Measurements from ENCODE around the gene NDUFC2.

DNA sequence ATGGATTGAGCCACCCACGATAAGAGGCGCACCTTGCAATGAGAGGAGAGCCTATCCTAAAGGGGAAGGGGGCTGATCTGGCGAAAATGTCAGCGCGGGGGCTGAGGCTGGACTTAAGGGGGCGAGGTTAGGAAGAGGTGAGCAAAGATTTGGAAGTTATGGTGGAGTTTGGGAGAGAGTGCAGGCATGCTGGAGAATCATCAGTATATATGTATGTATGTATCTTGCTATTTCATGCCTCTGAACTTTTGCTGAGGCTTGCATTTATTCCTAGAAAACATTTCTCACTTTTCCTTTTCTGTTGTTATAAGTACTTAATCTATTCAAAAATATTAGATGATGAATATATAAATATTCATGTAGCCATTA lies 33.2 kb downstream of the NDUFC2 start:
- TF ChIP-seq EZH2 (IDR thresholded peaks at IDR 0.05; ENCODE audit: borderline replicate concordance, low read length) = no peak
- TF ChIP-seq, protein P1, sequence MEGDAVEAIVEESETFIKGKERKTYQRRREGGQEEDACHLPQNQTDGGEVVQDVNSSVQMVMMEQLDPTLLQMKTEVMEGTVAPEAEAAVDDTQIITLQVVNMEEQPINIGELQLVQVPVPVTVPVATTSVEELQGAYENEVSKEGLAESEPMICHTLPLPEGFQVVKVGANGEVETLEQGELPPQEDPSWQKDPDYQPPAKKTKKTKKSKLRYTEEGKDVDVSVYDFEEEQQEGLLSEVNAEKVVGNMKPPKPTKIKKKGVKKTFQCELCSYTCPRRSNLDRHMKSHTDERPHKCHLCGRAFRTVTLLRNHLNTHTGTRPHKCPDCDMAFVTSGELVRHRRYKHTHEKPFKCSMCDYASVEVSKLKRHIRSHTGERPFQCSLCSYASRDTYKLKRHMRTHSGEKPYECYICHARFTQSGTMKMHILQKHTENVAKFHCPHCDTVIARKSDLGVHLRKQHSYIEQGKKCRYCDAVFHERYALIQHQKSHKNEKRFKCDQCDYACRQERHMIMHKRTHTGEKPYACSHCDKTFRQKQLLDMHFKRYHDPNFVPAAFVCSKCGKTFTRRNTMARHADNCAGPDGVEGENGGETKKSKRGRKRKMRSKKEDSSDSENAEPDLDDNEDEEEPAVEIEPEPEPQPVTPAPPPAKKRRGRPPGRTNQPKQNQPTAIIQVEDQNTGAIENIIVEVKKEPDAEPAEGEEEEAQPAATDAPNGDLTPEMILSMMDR (IDR thresholded peaks at IDR 0.05; ENCODE audit: low read length) = no peak; the same call in 1 of the 2 replicates
